ENCODE results near the gene MMP17. TPM values are rescaled to one million over a fixed set of nuclear protein-coding genes. Genes with fewer than 3 reads are reported as not detected.

MMP17 gene
- total and polyA plus RNA-seq, 2 experiments from 2014 or later: 0.40 to 0.42 TPM

DNA sequence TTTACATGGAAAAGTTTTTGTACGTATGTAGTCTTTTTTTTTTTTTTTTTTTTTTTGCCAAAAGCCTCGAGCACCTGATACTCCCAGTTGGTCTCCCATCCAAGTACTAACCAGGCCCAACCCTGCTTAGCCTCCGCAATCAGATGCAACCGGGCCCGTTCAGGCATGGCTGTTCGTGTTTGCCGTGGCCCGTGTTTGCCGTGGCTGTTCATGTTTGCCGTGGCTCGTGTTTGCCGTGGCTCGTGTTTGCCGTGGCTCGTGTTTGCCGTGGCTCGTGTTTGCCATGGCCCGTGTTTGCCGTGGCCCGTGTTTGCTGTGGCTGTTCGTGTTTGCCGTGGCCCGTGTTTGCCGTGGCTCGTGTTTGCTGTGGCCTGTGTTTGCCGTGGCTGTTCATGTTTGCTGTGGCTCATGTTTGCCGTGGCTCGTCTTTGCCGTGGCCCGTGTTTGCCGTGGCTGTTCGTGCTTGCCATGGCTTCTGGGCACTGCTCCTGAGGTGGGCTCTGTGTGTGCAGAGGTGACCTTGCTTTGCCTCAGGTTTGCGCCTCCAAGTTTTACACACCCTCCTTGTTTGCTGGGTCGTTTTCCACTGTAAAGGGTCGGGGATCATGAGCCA is 26.8 kb upstream of the MMP17 start:
- Histone ChIP-seq H3K36me3 (replicated peaks; ENCODE audit: insufficient read depth, low read depth) (no peaks in the 10 kb centered on the region), H3K4me1 (ENCODE audit: insufficient read depth) (no peaks in the 10 kb centered on the region), H3K79me2 (no peaks in the 10 kb centered on the region), H3K4me2 (no peak overlapping the region), H3K4me3 (no peak overlapping the region), H3K9me3 (ENCODE audit: low read depth) (no peaks in the 10 kb centered on the region), H3K27ac (no peak overlapping the region), H2AFZ (no peak overlapping the region), H3K27me3 (no peaks in the 10 kb centered on the region), H3K9me2 (replicated peaks; ENCODE audit: insufficient read depth) (no peaks in the 10 kb centered on the region), H4K20me1 (ENCODE audit: insufficient read depth, poor library complexity, severe bottlenecking) (no peaks in the 10 kb centered on the region)
- TF ChIP-seq EZH2 (IDR thresholded peaks at IDR 0.05; ENCODE audit: borderline replicate concordance) (no peak), EZH2phosphoT487 (IDR thresholded peaks at IDR 0.05; ENCODE audit: low read depth, severe bottlenecking, unreplicated experiment) (no peak)
- 82% methylated on average over 23 of the region's 35 CpGs for WGBS (ENCODE audit: low lambda C conversion rate, missing lambda C conversion rate)
- no peak for DNase-seq (ENCODE audit: low spot score)

GRCh38 chr12:131803961-131804521 is 24.2 kb upstream of the MMP17 start:
- no peak overlapping the region for H3K27ac ChIP-seq
- TF ChIP-seq EZH2 (IDR thresholded peaks at IDR 0.05; ENCODE audit: borderline replicate concordance): no peak
- TF ChIP-seq EZH2phosphoT487 (IDR thresholded peaks at IDR 0.05; ENCODE audit: low read depth, severe bottlenecking, unreplicated experiment): no peak
- TF ChIP-seq, protein P1, sequence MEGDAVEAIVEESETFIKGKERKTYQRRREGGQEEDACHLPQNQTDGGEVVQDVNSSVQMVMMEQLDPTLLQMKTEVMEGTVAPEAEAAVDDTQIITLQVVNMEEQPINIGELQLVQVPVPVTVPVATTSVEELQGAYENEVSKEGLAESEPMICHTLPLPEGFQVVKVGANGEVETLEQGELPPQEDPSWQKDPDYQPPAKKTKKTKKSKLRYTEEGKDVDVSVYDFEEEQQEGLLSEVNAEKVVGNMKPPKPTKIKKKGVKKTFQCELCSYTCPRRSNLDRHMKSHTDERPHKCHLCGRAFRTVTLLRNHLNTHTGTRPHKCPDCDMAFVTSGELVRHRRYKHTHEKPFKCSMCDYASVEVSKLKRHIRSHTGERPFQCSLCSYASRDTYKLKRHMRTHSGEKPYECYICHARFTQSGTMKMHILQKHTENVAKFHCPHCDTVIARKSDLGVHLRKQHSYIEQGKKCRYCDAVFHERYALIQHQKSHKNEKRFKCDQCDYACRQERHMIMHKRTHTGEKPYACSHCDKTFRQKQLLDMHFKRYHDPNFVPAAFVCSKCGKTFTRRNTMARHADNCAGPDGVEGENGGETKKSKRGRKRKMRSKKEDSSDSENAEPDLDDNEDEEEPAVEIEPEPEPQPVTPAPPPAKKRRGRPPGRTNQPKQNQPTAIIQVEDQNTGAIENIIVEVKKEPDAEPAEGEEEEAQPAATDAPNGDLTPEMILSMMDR (IDR thresholded peaks at IDR 0.05; ENCODE audit: poor library complexity): no peak
- H3K4me3 ChIP-seq: no peak overlapping the region
- H3K79me2 ChIP-seq: no peaks in the 10 kb centered on the region
- H3K27me3 ChIP-seq: no peaks in the 10 kb centered on the region
- WGBS (ENCODE audit: low lambda C conversion rate, missing lambda C conversion rate): 66% methylated on average over 11 of the region's 11 CpGs
- H4K20me1 ChIP-seq (ENCODE audit: insufficient read depth, poor library complexity, severe bottlenecking): no peaks in the 10 kb centered on the region
- H3K4me2 ChIP-seq: no peak overlapping the region
- no peaks in the 10 kb centered on the region for H3K4me1 ChIP-seq (ENCODE audit: insufficient read depth)
- H3K9me3 ChIP-seq (ENCODE audit: low read depth): no peaks in the 10 kb centered on the region
- H2AFZ ChIP-seq: no peak overlapping the region
- H3K9me2 ChIP-seq (replicated peaks; ENCODE audit: insufficient read depth): no peaks in the 10 kb centered on the region
- no peak for DNase-seq (ENCODE audit: low spot score)
- no peaks in the 10 kb centered on the region for H3K36me3 ChIP-seq (replicated peaks; ENCODE audit: insufficient read depth, low read depth)

DNA sequence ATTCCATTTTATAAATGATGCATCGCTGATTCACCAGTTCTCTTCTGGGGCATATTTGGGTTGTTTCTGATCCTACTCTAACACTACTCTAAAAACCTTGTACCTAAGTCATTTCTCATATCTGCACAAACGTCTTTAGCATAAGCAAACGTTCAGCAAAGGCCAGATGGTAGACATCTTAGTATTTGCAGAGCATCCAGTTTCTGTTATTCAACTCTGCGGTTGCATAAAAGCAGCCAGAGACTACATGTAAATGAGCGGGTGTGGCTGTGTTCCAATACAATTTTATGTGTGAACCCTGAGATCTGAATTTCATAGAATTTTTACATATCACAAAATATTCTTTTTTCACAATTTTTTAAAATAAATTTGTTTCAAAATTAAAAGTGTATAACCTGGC is 22.8 kb upstream of the MMP17 start:
- H3K27ac ChIP-seq: no peak overlapping the region
- H3K4me2 ChIP-seq: no peak overlapping the region
- no peak overlapping the region for H3K4me3 ChIP-seq
- 85% methylated on average over 5 of the region's 5 CpGs for WGBS (ENCODE audit: low lambda C conversion rate, missing lambda C conversion rate)
- H3K79me2 ChIP-seq: no peaks in the 10 kb centered on the region
- H3K9me2 ChIP-seq (replicated peaks; ENCODE audit: insufficient read depth): no peaks in the 10 kb centered on the region
- DNase-seq (ENCODE audit: low spot score): no peak
- H2AFZ ChIP-seq: no peak overlapping the region
- no peaks in the 10 kb centered on the region for H3K9me3 ChIP-seq (ENCODE audit: low read depth)
- H3K4me1 ChIP-seq (ENCODE audit: insufficient read depth): no peaks in the 10 kb centered on the region
- no peaks in the 10 kb centered on the region for H4K20me1 ChIP-seq (ENCODE audit: insufficient read depth, poor library complexity, severe bottlenecking)
- H3K36me3 ChIP-seq (replicated peaks; ENCODE audit: insufficient read depth, low read depth): no peaks in the 10 kb centered on the region
- TF ChIP-seq, protein P1 (IDR thresholded peaks at IDR 0.05; ENCODE audit: poor library complexity): no peak
- TF ChIP-seq EZH2phosphoT487 (IDR thresholded peaks at IDR 0.05; ENCODE audit: low read depth, severe bottlenecking, unreplicated experiment) (no peak), EZH2 (IDR thresholded peaks at IDR 0.05; ENCODE audit: borderline replicate concordance) (no peak)
- no peaks in the 10 kb centered on the region for H3K27me3 ChIP-seq

GRCh38 chr12:131806674-131807073 is 21.5 kb upstream of the MMP17 start:
- no peak for DNase-seq (ENCODE audit: low spot score)
- H3K79me2 ChIP-seq: no peaks in the 10 kb centered on the region
- no peaks in the 10 kb centered on the region for H3K9me3 ChIP-seq (ENCODE audit: low read depth)
- H3K4me3 ChIP-seq: no peak overlapping the region
- H3K4me1 ChIP-seq (ENCODE audit: insufficient read depth): no peaks in the 10 kb centered on the region
- no peak overlapping the region for H3K27ac ChIP-seq
- H3K27me3 ChIP-seq: no peaks in the 10 kb centered on the region
- no peak overlapping the region for H3K4me2 ChIP-seq
- no peaks in the 10 kb centered on the region for H4K20me1 ChIP-seq (ENCODE audit: insufficient read depth, poor library complexity, severe bottlenecking)
- TF ChIP-seq, protein P1 (IDR thresholded peaks at IDR 0.05; ENCODE audit: poor library complexity): no peak
- TF ChIP-seq EZH2 (IDR thresholded peaks at IDR 0.05; ENCODE audit: borderline replicate concordance) (no peak), EZH2phosphoT487 (IDR thresholded peaks at IDR 0.05; ENCODE audit: low read depth, severe bottlenecking, unreplicated experiment) (no peak)
- no peaks in the 10 kb centered on the region for H3K36me3 ChIP-seq (replicated peaks; ENCODE audit: insufficient read depth, low read depth)
- H3K9me2 ChIP-seq (replicated peaks; ENCODE audit: insufficient read depth): no peaks in the 10 kb centered on the region
- no peak overlapping the region for H2AFZ ChIP-seq
- 88% methylated on average over 7 of the region's 7 CpGs for WGBS (ENCODE audit: low lambda C conversion rate, missing lambda C conversion rate)
